ENCODE data around the gene LOXL1.

- no peak for TF ChIP-seq EZH2 (IDR thresholded peaks at IDR 0.05; ENCODE audit: borderline replicate concordance, low read depth, low read length, poor library complexity, severe bottlenecking)
- TF ChIP-seq CTCF (conservative IDR thresholded peaks at IDR 0.05; ENCODE audit: low read depth, low read length), result no peak
Measured at GRCh38 chr15:73990250-73991005, 64.2 kb downstream of the LOXL1 start.

Measured in A673 (cell line).